ENCODE measurements around the gene PIK3CB.
A peak's percentile ranks its signal among the peaks of the same experiment; 100 is the strongest.
"Not testable (repeated sequence)": the region's sequence is repeated elsewhere in the genome, so short reads cannot be mapped to it uniquely, and the experiment has no call there.

PIK3CB gene

DNA sequence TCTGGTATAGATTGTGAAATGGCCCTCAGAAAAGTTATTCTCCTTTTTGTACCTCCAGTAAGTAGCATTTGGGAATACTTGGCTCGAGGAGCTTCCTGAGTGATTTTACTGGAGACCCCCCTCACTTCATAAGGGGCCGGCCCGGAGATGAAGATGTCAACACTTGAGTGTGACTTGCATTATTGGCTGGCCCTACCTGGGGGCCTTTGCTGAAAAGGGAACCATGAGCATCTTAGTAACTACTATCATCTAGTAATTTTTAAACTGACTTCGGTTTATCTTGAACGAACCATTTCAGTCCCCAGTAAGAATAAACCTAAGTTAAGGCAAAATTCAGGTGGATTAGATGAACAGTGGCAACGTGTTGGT, 224.8 kb downstream of the PIK3CB start:
- no peak for DNase-seq (ENCODE audit: low spot score)

DNA sequence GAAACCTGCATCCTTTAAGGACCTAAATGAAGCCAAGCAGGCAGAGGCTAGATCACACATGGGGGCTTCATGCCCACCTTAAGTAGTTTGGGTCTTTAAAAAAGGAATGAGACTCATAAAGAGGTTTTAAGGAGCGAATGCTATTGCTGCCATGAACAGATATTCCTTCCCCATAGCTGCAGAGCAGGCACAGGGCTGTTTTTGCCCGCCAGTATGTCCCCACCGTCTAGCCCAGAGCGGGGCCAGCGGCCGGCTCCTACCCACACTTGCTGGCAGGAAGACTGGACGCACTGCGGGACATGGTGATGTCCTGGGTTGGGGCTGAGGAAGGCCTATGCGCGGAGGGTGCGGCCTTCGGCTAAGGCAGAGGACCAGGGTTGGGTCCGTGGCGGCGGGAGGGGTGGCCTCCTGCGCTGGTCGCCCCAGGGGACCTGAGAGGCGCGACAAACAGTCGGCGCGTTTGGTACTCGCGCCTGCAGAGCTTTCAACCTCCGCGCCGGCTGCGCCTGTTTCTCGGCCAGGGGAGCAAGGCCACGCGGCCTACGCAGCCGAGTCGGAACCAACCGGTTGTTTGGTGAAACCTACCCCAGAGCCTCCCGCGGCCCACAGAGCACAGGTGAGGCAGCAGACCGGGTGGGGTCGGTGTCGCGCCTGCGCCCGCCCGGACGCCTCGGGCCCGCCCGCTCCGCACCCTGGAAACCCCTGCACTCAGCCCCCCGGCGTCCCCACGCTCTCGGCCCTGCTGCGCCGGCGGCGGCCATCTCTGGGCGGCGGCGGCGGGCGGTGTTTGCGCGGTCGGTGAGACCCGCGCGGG, 226.2 kb downstream of the PIK3CB start, which contains the start of gene FAIM:
FAIM (plus strand) TSS at position 450 of the 814 bp plus-strand sequence. CDS start 10,956 bp downstream, outside the sequence.
- peak; percentile 75 for DNase-seq (ENCODE audit: low spot score)

DNA sequence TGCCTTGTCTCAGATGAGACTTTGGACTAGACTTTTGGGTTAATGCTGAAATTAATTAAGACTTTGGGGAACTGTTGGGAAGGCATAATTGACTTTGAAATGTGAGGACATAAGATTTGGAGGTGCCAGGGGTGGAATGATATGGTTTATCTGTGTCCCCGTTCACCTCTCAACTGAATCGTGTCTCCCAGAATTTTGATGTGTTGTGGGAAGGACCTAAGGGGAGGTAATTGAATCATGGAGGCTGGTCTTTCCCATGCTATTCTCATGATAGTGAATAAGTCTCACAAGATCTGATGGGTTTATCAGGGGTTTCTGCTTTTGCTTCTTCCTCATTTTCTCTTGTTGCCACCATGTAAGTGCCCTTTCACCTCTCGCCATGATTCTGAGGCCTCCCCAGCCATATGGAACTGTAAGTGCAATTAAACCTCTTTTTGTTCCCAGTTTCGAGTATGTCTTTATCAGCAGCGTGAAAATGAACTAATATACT, 230.6 kb downstream of the PIK3CB start:
- DNase-seq (ENCODE audit: low spot score) = not testable (repeated sequence)
